ENCODE measurements around the gene AOPEP. TPM values are rescaled to one million over a fixed set of nuclear protein-coding genes. Genes with fewer than 3 reads are reported as not detected.

The AOPEP gene
- total and polyA plus RNA-seq, 2 donors: 9.6 to 36.5 TPM

DNA sequence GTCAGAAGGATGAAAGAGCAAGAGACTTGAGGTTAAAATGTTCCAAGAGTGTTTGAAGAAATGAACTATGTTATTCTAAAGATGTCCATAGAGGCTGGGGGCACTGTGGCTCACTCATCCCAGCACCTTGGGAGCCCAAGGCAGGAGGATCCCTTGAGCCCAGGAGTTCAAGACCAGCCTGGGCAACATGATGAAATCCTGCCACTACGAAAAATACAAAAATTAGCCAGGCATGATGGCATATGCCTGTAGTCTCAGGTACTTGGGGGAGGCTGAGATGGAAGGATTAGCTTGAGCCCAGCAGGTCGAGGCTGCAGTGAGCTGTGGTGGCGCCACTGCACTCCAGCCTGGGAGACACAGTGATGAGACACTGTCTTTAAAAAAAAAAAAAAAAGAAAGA is 2.7 kb downstream of the AOPEP start:
- H3K36me3 ChIP-seq (ENCODE audit: control insufficient read depth in 2 of 2, insufficient read depth in 2 of 2, low read length in 1 of 2): peaks cover 0 to 6% of the 10 kb centered on the region in 2 donors
- peaks cover 5 to 6% of the 10 kb centered on the region in 2 donors for H3K4me1 ChIP-seq (ENCODE audit: control insufficient read depth in 2 of 2, insufficient read depth in 2 of 2, low read length in 2 of 2)
- 98% methylated on average over 3 of the region's 3 CpGs for WGBS
- no peak for DNase-seq (ENCODE audit: low read depth in 6 of 9, low spot score in 9 of 9)
- H3K9me3 ChIP-seq (ENCODE audit: control insufficient read depth in 2 of 2, insufficient read depth in 1 of 2, low read length in 1 of 2): no peaks in the 10 kb centered on the region
- H3K27ac ChIP-seq (ENCODE audit: low read depth in 1 of 2, low read length in 1 of 2): no peak overlapping the region
- no peaks in the 10 kb centered on the region for H3K27me3 ChIP-seq (ENCODE audit: control insufficient read depth in 2 of 2, insufficient read depth in 1 of 2, low read length in 1 of 2)
- H3K4me3 ChIP-seq (ENCODE audit: low read length in 2 of 2): no peak overlapping the region

- H3K27ac ChIP-seq (ENCODE audit: low read depth in 1 of 2, low read length in 1 of 2): no peak overlapping the region
- no peak for DNase-seq (ENCODE audit: low read depth in 6 of 9, low spot score in 9 of 9)
- H3K4me1 ChIP-seq (ENCODE audit: control insufficient read depth in 2 of 2, insufficient read depth in 2 of 2, low read length in 2 of 2): no peaks in the 10 kb centered on the region
- H3K9me3 ChIP-seq (ENCODE audit: control insufficient read depth in 2 of 2, insufficient read depth in 1 of 2, low read length in 1 of 2): no peaks in the 10 kb centered on the region
- no peaks in the 10 kb centered on the region for H3K27me3 ChIP-seq (ENCODE audit: control insufficient read depth in 2 of 2, insufficient read depth in 1 of 2, low read length in 1 of 2)
- 85% methylated on average over 4 of the region's 4 CpGs for WGBS
- no peak overlapping the region for H3K4me3 ChIP-seq (ENCODE audit: low read length in 2 of 2)
- peaks cover 0 to 7% of the 10 kb centered on the region in 2 donors for H3K36me3 ChIP-seq (ENCODE audit: control insufficient read depth in 2 of 2, insufficient read depth in 2 of 2, low read length in 1 of 2)
Observed at GRCh38 chr9:94734054-94734754, 7.7 kb downstream of the AOPEP start.

- Histone ChIP-seq H3K4me1 (ENCODE audit: control insufficient read depth in 2 of 2, insufficient read depth in 2 of 2, low read length in 2 of 2) (no peaks in the 10 kb centered on the region), H3K27ac (ENCODE audit: low read depth in 1 of 2, low read length in 1 of 2) (no peak overlapping the region), H3K36me3 (ENCODE audit: control insufficient read depth in 2 of 2, insufficient read depth in 2 of 2, low read length in 1 of 2) (peaks cover 0 to 8% of the 10 kb centered on the region in 2 donors), H3K4me3 (ENCODE audit: low read length in 2 of 2) (no peak overlapping the region), H3K9me3 (ENCODE audit: control insufficient read depth in 2 of 2, insufficient read depth in 1 of 2, low read length in 1 of 2) (no peaks in the 10 kb centered on the region), H3K27me3 (ENCODE audit: control insufficient read depth in 2 of 2, insufficient read depth in 1 of 2, low read length in 1 of 2) (no peaks in the 10 kb centered on the region)
- DNase-seq (ENCODE audit: low read depth in 6 of 9, low spot score in 9 of 9): no peak
Observed at GRCh38 chr9:94736759-94737158, 10.3 kb downstream of the AOPEP start.

DNA sequence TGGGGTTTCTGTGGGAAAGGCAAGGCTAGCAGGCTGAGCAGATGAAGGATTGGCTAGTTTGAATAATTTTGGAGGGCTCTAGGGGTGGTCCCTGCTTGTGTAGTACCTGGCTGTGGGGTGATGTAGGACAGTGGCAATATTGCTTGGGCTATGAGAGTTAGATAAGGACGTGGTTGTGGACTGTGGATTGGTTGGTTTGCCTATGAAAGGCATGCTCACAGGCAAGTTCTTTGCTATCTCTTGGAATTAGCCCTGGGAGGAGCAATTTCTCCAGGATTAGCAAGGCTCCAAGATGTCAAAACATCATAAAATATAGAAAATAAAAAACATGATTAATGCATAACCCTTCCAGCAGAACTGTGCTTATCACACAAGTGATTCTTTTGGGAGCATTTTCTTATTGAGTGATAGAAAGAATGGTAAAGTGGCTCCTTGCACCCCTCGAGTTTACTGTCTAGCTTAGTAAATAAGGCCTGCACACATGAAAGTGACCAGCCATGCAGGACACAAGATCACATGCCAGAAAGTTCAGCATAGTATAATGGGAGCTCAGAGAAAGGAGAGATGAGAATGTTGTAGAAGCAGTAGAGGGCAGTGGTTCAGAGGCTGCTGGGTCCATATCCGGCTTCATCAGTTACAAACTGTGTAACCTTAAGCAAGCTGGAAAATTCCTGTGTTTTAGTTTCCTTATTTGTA is 13.8 kb downstream of the AOPEP start:
- H3K27me3 ChIP-seq (ENCODE audit: control insufficient read depth in 2 of 2, insufficient read depth in 1 of 2, low read length in 1 of 2): no peaks in the 10 kb centered on the region
- WGBS: 99% methylated on average over 3 of the region's 3 CpGs
- H3K9me3 ChIP-seq (ENCODE audit: control insufficient read depth in 2 of 2, insufficient read depth in 1 of 2, low read length in 1 of 2): no peaks in the 10 kb centered on the region
- no peak overlapping the region for H3K4me3 ChIP-seq (ENCODE audit: low read length in 2 of 2)
- no peak overlapping the region for H3K27ac ChIP-seq (ENCODE audit: low read depth in 1 of 2, low read length in 1 of 2)
- H3K36me3 ChIP-seq (ENCODE audit: control insufficient read depth in 2 of 2, insufficient read depth in 2 of 2, low read length in 1 of 2): peaks cover 0 to 2% of the 10 kb centered on the region in 2 donors
- H3K4me1 ChIP-seq (ENCODE audit: control insufficient read depth in 2 of 2, insufficient read depth in 2 of 2, low read length in 2 of 2): no peaks in the 10 kb centered on the region
- DNase-seq (ENCODE audit: low read depth in 6 of 9, low spot score in 9 of 9): no peak

DNA sequence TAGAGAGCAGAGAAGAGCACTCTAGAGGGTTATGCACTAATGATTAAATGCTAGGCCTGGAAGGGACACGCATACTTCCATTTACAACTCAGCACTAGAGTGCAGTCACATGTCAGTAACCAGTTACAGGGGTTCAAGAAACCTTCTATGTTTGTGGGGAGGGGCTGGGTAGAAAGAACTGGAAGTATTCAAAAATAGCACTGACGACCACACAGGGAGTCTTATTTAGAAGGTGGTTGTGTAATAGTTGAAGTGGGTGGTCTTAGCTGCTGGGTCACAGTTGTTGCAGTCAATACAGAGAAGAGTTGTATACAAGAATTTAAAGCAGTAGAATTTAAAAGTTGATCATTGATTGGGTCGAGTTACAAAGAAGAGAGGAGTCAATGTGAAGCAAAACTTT is 15.4 kb downstream of the AOPEP start:
- no peak for DNase-seq (ENCODE audit: low read depth in 6 of 9, low spot score in 9 of 9)
- WGBS: 91% methylated on average over 3 of the region's 3 CpGs
- Histone ChIP-seq H3K9me3 (ENCODE audit: control insufficient read depth in 2 of 2, insufficient read depth in 1 of 2, low read length in 1 of 2) (no peaks in the 10 kb centered on the region), H3K4me3 (ENCODE audit: low read length in 2 of 2) (no peak overlapping the region), H3K27ac (ENCODE audit: low read depth in 1 of 2, low read length in 1 of 2) (no peak overlapping the region), H3K36me3 (ENCODE audit: control insufficient read depth in 2 of 2, insufficient read depth in 2 of 2, low read length in 1 of 2) (peaks cover 0 to 2% of the 10 kb centered on the region in 2 donors), H3K4me1 (ENCODE audit: control insufficient read depth in 2 of 2, insufficient read depth in 2 of 2, low read length in 2 of 2) (no peaks in the 10 kb centered on the region), H3K27me3 (ENCODE audit: control insufficient read depth in 2 of 2, insufficient read depth in 1 of 2, low read length in 1 of 2) (no peaks in the 10 kb centered on the region)

DNA sequence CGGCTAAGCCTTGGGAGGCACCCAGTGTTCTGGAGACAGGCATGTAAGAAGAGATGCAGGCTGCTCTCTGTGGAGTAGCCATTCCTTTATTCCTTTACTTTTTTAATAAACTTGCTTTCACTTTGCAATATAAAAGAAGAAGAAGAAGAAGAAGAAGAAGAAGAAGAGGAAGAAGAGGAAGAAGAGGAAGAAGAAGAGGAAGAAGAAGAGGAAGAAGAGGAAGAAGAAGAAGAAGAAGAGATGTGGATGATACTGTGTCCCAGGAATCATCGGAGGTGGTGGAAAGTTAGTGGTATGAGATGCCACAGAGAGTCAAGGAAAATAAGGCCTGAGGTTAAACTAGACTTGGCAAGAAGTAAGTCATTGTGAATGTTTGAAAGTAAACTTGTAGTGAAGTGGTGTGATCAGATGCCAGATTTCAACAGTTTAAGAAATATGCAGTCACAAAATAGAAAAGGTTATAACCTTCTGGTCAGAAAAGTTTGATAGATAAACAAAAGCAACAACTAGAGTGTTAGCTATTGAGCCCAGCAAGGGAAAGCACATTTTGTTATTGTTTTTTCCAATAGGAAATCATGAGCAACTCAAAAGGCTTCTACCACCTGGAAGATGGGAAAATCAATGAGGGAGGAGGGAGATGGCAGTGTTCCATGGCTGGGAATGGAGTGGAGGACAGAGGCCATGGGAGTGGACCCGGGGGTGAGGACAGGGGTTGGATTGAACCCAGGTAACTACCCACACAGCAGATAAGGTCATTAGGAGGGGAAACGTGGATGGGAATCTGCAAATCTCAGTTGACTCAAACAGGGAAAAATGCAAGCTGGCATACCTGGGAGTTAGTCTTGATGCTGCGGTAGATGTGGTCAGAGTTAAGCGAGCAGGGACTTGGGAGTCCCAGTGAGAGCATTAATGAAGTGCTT is 16.8 kb downstream of the AOPEP start:
- H3K4me1 ChIP-seq (ENCODE audit: control insufficient read depth in 2 of 2, insufficient read depth in 2 of 2, low read length in 2 of 2): no peaks in the 10 kb centered on the region
- DNase-seq (ENCODE audit: low read depth in 6 of 9, low spot score in 9 of 9): no peak
- H3K27me3 ChIP-seq (ENCODE audit: control insufficient read depth in 2 of 2, insufficient read depth in 1 of 2, low read length in 1 of 2): no peaks in the 10 kb centered on the region
- H3K36me3 ChIP-seq (ENCODE audit: control insufficient read depth in 2 of 2, insufficient read depth in 2 of 2, low read length in 1 of 2): peaks cover 0 to 2% of the 10 kb centered on the region in 2 donors
- no peak overlapping the region for H3K4me3 ChIP-seq (ENCODE audit: low read length in 2 of 2)
- no peaks in the 10 kb centered on the region for H3K9me3 ChIP-seq (ENCODE audit: control insufficient read depth in 2 of 2, insufficient read depth in 1 of 2, low read length in 1 of 2)
- no peak overlapping the region for H3K27ac ChIP-seq (ENCODE audit: low read depth in 1 of 2, low read length in 1 of 2)
- WGBS: 96% methylated on average over 6 of the region's 6 CpGs

DNA sequence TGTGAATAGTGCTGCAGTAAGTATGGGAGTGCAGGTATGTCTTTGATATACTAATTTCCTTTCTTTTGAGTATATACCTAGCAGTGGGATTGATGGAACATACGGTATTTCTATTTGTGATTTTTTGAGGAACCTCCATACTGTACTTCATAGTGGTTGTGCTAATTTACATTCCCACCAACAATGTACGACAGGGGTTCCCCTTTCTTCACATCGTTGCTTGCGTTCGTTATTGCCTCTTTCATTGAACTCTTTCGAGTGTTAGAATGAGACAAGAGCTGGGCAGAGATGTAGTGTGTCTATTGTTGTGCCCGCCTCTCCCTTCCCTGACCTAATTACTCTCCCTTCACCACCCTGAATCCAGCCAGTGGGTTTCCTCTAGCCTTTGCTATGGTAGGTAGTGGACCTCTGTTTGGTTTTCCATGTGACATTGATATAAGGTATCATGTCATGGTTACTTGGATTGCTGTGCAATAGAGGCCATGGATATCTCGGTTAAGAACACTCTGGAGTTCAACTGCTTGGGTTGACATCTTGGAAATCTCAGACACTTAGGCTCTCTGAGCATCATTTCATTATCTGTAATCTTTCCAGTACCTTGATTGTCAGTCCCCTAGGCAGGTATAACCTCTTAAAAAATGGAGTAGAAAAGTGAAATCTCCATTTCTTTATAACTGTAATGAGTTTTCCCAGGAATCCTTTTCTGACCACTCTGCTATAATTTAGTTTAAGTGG is 19.5 kb downstream of the AOPEP start:
- H3K4me3 ChIP-seq (ENCODE audit: low read length in 2 of 2): no peak overlapping the region
- H3K27me3 ChIP-seq (ENCODE audit: control insufficient read depth in 2 of 2, insufficient read depth in 1 of 2, low read length in 1 of 2): no peaks in the 10 kb centered on the region
- no peaks in the 10 kb centered on the region for H3K4me1 ChIP-seq (ENCODE audit: control insufficient read depth in 2 of 2, insufficient read depth in 2 of 2, low read length in 2 of 2)
- H3K27ac ChIP-seq (ENCODE audit: low read depth in 1 of 2, low read length in 1 of 2): no peak overlapping the region
- H3K9me3 ChIP-seq (ENCODE audit: control insufficient read depth in 2 of 2, insufficient read depth in 1 of 2, low read length in 1 of 2): no peaks in the 10 kb centered on the region
- WGBS: 89% methylated on average over 8 of the region's 8 CpGs
- DNase-seq (ENCODE audit: low read depth in 6 of 9, low spot score in 9 of 9): no peak
- peaks cover 0 to 4% of the 10 kb centered on the region in 2 donors for H3K36me3 ChIP-seq (ENCODE audit: control insufficient read depth in 2 of 2, insufficient read depth in 2 of 2, low read length in 1 of 2)

DNA sequence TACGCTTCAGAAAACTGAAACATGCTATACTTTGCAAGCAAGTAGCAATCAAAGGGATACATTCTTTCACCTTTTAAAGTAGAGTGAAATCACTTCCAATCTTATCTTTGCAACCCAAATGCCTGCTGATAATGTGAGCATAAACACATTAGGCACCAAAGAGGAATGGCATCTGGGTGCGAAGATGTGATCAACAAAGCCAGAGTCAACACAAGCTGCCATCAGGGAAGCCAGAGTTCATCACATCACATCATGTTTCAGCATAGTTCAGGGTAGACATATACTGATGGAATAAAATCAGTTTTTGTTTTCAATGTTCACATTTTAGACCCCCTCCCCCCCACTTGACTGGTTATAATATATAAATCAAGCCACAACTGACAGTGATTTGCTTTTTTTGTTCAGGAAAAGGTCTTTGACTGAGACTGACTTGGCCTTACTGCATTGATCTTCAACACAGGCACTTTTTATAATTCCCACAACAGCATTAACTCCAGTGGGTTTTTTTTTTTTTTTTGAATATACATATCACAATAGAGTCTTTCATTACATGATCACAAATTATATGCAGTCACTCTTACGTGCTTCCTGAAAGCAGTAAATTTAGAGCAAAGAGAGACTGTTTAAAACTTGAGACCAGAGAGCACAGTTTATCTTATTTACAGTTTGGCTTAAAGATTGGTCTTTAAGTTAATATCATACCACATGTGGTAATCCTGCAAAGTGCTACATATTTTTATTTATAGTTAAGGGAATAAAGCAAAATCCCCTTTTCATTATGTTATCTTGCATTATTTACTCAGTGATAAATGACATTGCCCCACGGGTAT is 20.3 kb downstream of the AOPEP start:
- WGBS: 99% methylated on average over 4 of the region's 4 CpGs
- Histone ChIP-seq H3K4me1 (ENCODE audit: control insufficient read depth in 2 of 2, insufficient read depth in 2 of 2, low read length in 2 of 2) (no peaks in the 10 kb centered on the region), H3K4me3 (ENCODE audit: low read length in 2 of 2) (no peak overlapping the region), H3K27me3 (ENCODE audit: control insufficient read depth in 2 of 2, insufficient read depth in 1 of 2, low read length in 1 of 2) (no peaks in the 10 kb centered on the region), H3K9me3 (ENCODE audit: control insufficient read depth in 2 of 2, insufficient read depth in 1 of 2, low read length in 1 of 2) (no peaks in the 10 kb centered on the region), H3K27ac (ENCODE audit: low read depth in 1 of 2, low read length in 1 of 2) (no peak overlapping the region), H3K36me3 (ENCODE audit: control insufficient read depth in 2 of 2, insufficient read depth in 2 of 2, low read length in 1 of 2) (peaks cover 0 to 3% of the 10 kb centered on the region in 2 donors)
- DNase-seq (ENCODE audit: low read depth in 6 of 9, low spot score in 9 of 9): no peak
